Neuron (in vitro differentiated cells): ENCODE measurements around the gene YPEL3.
"Not testable (repeated sequence)": the region's sequence is repeated elsewhere in the genome, so short reads cannot be mapped to it uniquely, and the experiment has no call there.

Source experiments
- H2AFZ ChIP-seq: one replicate; pipeline ENCODE4 v1.6.1; 2013; ENCODE audit warnings: low read depth, mild to moderate bottlenecking, inconsistent platforms, low read length, moderate library complexity
- H3K27me3 ChIP-seq: one replicate; pipeline ENCODE4 v1.6.1; 2013; ENCODE audit warnings: low read length; ENCODE audit not compliant: insufficient read depth
- H3K36me3 ChIP-seq: one replicate; pipeline ENCODE4 v1.6.1; 2013; ENCODE audit warnings: low read length; ENCODE audit not compliant: insufficient read depth
- H3K4me1 ChIP-seq: one replicate; pipeline ENCODE4 v1.6.1; 2013; ENCODE audit warnings: low read length; ENCODE audit not compliant: insufficient read depth
- H3K4me3 ChIP-seq: 2 replicates; pipeline ENCODE4 v1.5.1; 2013; ENCODE audit warnings: mild to moderate bottlenecking, low read length, moderate library complexity
- H3K9me3 ChIP-seq: one replicate; pipeline ENCODE4 v1.6.1; 2013; ENCODE audit warnings: low read length

Gene YPEL3

DNA sequence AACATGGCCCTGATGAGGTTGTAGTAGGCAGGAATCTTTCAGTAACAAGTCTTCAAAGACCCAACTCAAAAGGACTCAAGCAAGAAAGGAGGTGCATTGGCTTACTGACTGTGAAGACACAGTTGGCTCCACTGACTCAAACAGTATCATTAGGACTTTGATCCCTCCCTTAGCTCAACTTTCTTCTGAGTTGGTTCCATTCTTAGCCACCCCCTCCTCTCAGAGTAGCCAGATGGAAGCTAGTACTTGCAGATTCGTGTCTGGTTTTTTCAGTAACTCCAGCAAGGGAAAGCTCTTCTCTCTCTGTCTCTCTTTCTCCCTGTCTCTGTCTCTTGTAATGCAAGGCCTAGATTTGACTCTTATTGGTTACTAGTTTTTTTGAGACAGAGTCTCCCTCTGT is 32.0 kb upstream of the YPEL3 start:
- Histone ChIP-seq H3K27me3 (no peaks in the 10 kb centered on the region), H3K4me1 (no peaks in the 10 kb centered on the region), H2AFZ (no peak overlapping the region), H3K9me3 (no peaks in the 10 kb centered on the region), H3K36me3 (no peaks in the 10 kb centered on the region), H3K4me3 (no peak overlapping the region)

DNA sequence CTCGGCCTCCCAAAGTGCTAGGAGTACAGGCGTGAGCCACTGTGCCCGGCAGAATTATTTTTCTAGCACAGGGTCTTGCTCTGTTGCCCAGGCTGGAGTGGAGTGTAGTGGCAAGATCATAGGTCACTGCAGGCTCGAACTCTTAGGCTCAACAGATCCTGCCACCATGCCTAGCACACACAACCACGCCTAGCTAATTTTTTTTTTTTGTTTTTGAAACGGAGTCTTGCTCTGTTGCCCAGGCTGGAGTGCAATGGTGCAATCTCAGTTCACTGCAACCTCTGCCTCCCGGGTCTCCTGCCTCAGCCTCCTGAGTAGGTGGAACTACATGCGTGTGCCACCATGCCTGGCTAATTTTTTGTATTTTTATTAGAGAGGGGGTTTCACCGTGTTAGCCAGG is 29.7 kb upstream of the YPEL3 start:
- H3K4me3 ChIP-seq, H3K9me3 ChIP-seq, H3K27me3 ChIP-seq, H2AFZ ChIP-seq, H3K36me3 ChIP-seq, H3K4me1 ChIP-seq: not testable (repeated sequence)

DNA sequence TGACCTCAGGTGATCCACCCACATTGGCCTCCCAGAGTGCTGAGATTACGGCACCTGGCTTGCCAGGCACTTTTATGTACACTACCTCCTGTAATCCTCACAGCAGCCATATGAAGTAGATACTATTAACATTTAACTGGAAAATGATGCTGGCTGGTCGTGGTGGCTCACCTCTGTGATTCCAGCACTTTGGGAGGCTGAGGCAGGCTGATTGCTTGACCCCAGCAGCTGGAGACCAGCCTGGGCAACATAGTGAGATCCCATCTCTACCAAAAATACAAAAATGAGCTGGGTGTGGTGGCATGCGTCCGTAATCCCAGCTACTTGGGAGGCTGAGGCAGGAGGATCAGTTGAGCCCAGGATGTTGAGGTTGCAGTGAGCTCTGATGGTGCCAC is 29.0 kb upstream of the YPEL3 start:
- H3K4me3 ChIP-seq: no peak overlapping the region
- no peaks in the 10 kb centered on the region for H3K36me3 ChIP-seq
- H3K4me1 ChIP-seq: peaks cover 7% of the 10 kb centered on the region
- no peak overlapping the region for H2AFZ ChIP-seq
- H3K9me3 ChIP-seq: no peaks in the 10 kb centered on the region
- H3K27me3 ChIP-seq: no peaks in the 10 kb centered on the region

DNA sequence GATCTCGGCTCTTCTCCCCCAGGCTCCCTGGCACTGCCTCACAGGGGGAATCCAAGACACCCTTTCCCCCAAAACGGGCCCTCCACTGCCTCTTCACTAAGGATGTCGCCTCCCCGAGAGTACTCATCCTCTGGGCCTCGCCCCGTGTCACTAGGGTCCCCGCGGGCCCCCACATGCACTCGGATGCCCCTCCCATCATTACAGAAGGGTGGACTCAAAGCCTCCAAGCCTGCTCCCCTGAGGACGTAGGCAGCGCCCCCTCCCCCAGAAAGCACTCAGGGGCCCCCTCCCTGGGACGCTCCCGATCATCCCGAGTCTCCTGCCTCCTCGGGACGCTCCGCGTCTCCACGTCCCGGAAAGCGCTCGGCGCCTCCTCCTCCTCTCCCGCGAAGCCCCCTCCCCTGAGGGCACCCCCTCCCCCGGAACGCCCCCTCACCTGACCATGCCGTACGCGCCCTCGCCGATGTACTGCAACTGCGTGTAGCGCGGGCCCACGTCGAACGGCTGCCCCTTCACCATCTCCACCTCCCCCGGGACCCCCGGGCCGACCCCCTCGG is 26.7 kb upstream of the YPEL3 start:
- no peaks in the 10 kb centered on the region for H3K9me3 ChIP-seq
- H3K4me1 ChIP-seq: peaks cover 7% of the 10 kb centered on the region
- H3K4me3 ChIP-seq: peak overlapping the region; percentile 60
- H2AFZ ChIP-seq: peak overlapping the region; percentile 95
- no peaks in the 10 kb centered on the region for H3K27me3 ChIP-seq
- H3K36me3 ChIP-seq: peaks cover 8% of the 10 kb centered on the region

DNA sequence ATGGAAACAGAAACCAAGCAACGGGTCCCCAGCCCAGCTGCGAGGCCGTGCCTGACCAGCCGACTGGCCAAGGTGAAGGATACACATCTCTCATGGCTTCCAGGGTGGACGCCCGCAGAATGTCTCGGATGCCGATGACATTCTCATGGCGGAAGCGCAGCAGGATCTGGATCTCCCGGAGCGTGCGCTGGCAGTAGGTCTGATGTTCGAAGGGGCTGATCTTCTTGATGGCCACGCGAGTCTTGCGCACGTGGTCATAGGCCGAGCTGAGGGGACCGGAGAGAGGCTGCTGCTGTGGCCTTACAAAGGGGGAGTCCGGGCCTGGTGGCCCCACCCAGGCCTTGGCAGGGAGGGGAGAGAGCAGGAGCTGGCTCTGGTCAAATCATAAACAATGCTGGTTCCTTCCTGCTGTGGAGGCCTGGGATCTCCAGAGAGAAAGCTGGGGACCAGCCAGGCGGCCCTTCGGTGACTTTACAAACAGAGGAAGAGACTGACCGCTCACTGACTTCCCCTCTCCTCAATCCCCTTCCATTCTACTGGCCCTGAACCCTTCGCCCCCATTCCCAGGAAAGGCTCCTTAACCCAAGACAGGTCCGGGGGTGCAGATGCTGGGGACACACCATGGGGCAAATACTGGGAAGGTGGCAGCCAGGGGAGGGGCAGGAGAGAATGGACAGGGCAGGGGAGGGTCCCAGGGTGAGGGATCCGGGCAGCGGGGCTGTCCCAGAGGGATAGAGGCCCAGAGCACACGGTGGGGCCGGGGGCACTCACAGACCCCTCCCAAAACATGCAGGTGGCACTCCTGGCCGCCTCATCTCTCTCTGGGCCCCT is 25.9 kb upstream of the YPEL3 start:
- Histone ChIP-seq H3K4me3 (peak overlapping the region; percentile 60), H3K36me3 (peaks cover 10% of the 10 kb centered on the region), H2AFZ (no peak overlapping the region), H3K27me3 (no peaks in the 10 kb centered on the region), H3K4me1 (peaks cover 7% of the 10 kb centered on the region), H3K9me3 (no peaks in the 10 kb centered on the region)

DNA sequence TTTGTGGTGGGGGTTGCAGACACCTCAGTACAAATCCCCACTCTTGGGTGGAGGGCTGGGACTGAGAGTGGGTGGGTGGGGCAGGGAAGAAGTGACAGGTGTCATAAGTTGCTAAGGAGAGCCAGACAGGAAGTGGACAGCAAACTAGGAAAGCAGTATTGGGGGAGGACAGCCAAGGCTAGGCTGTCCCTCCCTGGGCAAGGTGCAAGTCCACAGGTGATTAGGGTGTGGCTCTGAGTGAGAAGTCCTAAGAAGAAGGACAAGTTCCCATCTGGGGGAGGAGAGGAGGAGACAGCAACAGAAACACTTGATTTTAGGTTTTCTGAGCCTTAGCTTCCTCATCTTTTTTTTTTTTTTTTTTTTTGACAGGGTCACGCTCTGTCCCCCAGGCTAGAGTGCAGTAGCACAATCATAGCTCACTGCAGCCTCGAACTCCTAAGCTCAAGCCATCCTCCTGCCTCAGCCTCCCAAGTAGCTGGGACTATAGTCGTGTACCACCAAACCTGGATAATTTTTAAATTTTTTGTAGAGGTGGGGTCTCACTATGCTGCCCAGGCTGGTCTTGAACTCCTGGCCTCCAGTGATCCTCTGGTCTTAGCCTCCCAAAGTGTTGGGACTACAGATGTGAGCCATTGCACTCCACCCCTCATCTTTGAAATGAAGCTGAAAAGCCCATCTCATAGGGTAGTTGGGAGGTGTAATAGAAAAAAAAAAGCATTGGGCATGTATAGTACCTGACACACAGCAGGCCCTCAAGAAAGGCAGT is 24.5 kb upstream of the YPEL3 start:
- no peaks in the 10 kb centered on the region for H3K27me3 ChIP-seq
- no peaks in the 10 kb centered on the region for H3K9me3 ChIP-seq
- H3K4me1 ChIP-seq: peaks cover 7% of the 10 kb centered on the region
- H2AFZ ChIP-seq: no peak overlapping the region
- peaks cover 16% of the 10 kb centered on the region for H3K36me3 ChIP-seq
- no peak overlapping the region for H3K4me3 ChIP-seq

DNA sequence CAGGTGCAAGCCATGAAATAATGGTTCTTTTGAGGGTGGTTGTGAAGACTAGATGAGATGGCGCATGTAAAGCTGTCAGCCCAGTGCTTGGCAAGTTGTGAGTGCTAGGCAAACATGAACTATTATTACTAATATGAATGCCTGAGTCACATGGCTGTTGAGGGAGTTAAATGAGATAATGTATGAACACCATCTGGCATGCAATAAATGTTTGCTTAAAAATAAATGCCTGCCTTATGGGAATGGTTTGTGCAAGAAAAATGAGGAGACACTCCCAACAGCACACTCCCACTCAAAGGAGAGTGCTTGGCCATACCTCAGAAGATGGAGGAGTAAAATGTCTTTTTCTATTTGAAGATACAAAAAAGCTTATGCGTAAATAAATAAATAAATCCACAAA is 23.4 kb upstream of the YPEL3 start:
- Histone ChIP-seq H2AFZ (no peak overlapping the region), H3K36me3 (peaks cover 16% of the 10 kb centered on the region), H3K27me3 (no peaks in the 10 kb centered on the region), H3K9me3 (no peaks in the 10 kb centered on the region), H3K4me1 (peaks cover 7% of the 10 kb centered on the region), H3K4me3 (no peak overlapping the region)

DNA sequence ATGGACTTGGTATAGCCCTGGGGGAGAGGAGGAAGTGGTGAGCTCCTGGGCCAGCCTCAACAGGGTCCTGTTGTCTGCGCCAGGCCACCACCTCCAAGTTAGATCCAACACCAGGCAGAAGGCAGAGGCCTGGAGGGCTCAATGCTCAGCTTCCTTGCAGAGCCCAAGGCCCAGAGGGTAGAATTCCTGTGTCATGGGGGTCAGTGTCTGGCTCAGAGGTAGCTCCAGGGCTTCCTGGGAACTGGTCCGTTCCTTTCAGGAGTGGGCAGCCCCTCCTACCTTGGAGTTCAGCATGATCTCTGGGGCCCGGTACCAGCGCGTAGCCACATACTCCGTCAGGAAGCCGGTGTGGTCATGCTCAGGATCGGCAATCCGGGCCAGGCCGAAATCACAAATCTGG is 21.8 kb upstream of the YPEL3 start:
- no peak overlapping the region for H2AFZ ChIP-seq
- no peak overlapping the region for H3K4me3 ChIP-seq
- H3K9me3 ChIP-seq: no peaks in the 10 kb centered on the region
- H3K36me3 ChIP-seq: peaks cover 18% of the 10 kb centered on the region
- H3K4me1 ChIP-seq: peaks cover 7% of the 10 kb centered on the region
- H3K27me3 ChIP-seq: no peaks in the 10 kb centered on the region

DNA sequence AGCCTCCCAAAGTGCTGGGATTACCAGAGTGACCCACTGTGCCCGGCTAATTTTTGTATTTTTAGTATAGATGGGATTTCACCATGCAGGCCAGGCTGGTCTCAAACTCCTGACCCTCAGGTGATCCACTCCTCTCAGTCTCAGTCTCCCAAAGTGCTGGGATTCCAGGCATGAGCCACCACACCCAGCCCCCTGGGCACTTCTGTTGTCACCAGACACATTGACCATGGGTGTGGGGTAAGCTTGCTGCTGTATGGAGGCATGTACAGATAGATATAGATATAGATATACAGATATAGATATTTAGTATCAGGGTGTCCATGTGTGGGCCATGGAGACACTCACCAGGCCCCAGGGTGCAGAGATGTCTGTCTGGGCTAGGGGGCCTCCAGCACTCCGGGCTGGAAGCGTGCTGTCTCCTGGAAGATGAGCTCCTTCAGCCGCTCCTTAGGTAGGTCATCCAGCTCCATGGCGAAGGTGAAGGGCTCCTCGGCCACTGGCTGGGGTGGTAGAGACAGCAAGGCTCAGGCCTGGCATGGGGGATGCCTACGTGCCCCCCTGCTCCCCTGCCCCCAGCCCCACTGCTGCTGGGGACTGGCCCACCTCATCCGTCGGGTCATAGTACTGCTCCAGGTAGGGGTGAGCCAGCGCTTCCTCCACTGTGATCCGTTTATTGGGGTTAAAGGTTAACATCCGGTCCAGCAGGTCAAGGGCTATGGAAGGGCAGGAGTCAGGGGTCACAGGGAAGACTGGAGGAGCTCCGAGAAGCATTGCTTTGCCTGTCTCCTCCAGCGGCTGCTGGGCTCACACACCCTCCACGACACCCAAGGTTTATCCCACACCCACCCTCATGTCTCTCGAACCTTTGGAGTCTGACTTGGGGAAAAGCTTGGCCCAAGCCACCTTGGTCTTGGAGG is 20.5 kb upstream of the YPEL3 start:
- H3K27me3 ChIP-seq: no peaks in the 10 kb centered on the region
- peaks cover 18% of the 10 kb centered on the region for H3K36me3 ChIP-seq
- H3K9me3 ChIP-seq: no peaks in the 10 kb centered on the region
- H3K4me3 ChIP-seq: no peak overlapping the region
- H3K4me1 ChIP-seq: no peaks in the 10 kb centered on the region
- H2AFZ ChIP-seq: no peak overlapping the region

DNA sequence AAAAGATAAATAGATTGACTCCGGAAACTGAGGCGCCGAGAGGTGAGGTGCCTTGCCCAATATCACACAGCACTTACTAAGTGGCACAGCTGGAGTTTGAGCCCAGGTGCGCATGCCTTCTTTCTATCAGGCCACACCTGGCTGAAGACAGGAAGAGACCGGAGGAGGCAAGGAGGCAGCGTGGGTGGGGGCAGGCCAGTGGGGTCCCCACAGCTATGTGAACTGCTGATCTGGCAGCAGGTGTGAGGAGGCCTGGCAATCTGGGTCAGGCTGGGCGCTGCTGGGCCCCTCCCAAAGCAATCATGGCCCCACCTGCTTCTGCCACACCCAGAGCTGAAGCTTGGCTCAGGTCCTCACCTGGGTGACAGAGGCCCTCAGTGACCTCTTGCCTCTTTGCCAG is 19.2 kb upstream of the YPEL3 start:
- Histone ChIP-seq H3K4me1 (no peaks in the 10 kb centered on the region), H3K4me3 (no peak overlapping the region), H3K36me3 (peaks cover 18% of the 10 kb centered on the region), H3K27me3 (no peaks in the 10 kb centered on the region), H3K9me3 (no peaks in the 10 kb centered on the region), H2AFZ (no peak overlapping the region)

DNA sequence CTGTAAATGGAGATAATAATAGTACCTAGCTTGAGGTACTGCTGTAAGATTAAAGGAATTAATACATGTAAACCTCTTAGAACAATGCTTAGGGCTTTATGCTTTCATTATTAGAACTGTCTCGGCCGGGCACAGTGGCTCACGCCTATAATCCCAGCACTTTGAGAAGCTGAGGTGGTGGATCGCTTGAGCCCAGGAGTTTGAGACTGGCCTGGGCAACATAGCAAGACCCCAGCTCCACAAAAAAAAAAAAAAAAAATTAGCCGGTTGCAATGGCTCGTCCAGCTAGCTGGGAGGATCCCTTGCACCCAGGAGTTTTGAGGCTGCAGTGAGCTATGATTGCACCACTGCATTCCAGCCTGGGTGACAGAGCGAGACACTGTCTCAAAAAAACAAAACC is 18.8 kb upstream of the YPEL3 start:
- H3K27me3 ChIP-seq, H3K9me3 ChIP-seq, H2AFZ ChIP-seq, H3K4me3 ChIP-seq, H3K4me1 ChIP-seq: not testable (repeated sequence)
- H3K36me3 ChIP-seq: peaks cover 18% of the 10 kb centered on the region

DNA sequence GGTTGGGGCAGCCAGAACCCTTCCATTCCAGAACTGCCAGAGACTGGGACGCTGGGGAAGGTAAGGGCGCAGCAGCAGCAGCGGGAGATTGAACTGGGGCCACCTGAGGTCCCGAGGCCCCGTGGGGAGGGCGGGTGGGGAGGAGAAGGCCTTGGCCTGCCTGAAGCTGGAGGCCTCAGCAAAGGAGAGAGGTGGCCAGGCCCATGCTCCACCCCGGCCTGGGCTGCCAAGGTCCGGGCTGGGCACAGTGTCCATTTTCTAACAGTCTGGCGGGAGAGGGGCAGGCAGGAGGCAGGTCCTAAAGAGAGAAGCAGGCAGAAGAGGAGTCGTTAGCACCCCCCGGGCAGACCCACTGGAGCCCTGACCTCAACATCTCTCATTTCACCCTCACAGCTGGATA is 18.4 kb upstream of the YPEL3 start:
- Histone ChIP-seq H3K27me3 (no peaks in the 10 kb centered on the region), H3K36me3 (peaks cover 18% of the 10 kb centered on the region), H3K4me1 (no peaks in the 10 kb centered on the region), H3K4me3 (no peak overlapping the region), H3K9me3 (no peaks in the 10 kb centered on the region), H2AFZ (no peak overlapping the region)
